H9 (cell line): Measurements from ENCODE around the gene MYO15A. TPM values are rescaled to one million over a fixed set of nuclear protein-coding genes. Genes with fewer than 3 reads are reported as not detected.

Experiments used
- DNase-seq: peaks from one replicate; pipeline ENCODE4 v3.0.0-alpha.2; 2017
- H2AFZ ChIP-seq: one replicate; pipeline ENCODE4 v1.6.1; 2013; ENCODE audit warnings: mild to moderate bottlenecking, low read length, control low read depth, moderate library complexity
- H2AK5ac ChIP-seq: 2 replicates; pipeline ENCODE4 v1.6.1; 2013; ENCODE audit warnings: low read length, control low read depth, mixed read lengths; ENCODE audit not compliant: insufficient read length
- H2BK120ac ChIP-seq: one replicate; pipeline ENCODE4 v1.6.1; 2013; ENCODE audit warnings: low read depth, mild to moderate bottlenecking, low read length, control low read depth, inconsistent platforms; ENCODE audit not compliant: poor library complexity, severe bottlenecking
- H2BK12ac ChIP-seq: 2 replicates; pipeline ENCODE4 v1.6.1; 2013; ENCODE audit warnings: low read length, control low read depth, mixed read lengths, low read depth; ENCODE audit not compliant: insufficient read length
- H2BK15ac ChIP-seq: 2 replicates; pipeline ENCODE4 v1.6.1; 2013; ENCODE audit warnings: low read depth, low read length, control low read depth
- H2BK20ac ChIP-seq: one replicate; pipeline ENCODE4 v1.6.1; 2013; ENCODE audit warnings: low read depth, mild to moderate bottlenecking, low read length, control low read depth, inconsistent platforms; ENCODE audit not compliant: poor library complexity, severe bottlenecking
- H2BK5ac ChIP-seq: 2 replicates; pipeline ENCODE4 v1.6.1; 2013; ENCODE audit warnings: low read length, control low read depth, mixed read lengths; ENCODE audit not compliant: insufficient read length
- H3K14ac ChIP-seq: 2 replicates; pipeline ENCODE4 v1.6.1; 2013; ENCODE audit warnings: low read length, control low read depth; ENCODE audit not compliant: insufficient read depth
- H3K18ac ChIP-seq: 2 replicates; pipeline ENCODE4 v1.6.1; 2013; ENCODE audit warnings: low read depth, mild to moderate bottlenecking, mixed read lengths, low read length, control low read depth; ENCODE audit not compliant: insufficient read length
- H3K23ac ChIP-seq: 2 replicates; pipeline ENCODE4 v1.6.1; 2013; ENCODE audit warnings: low read length, control low read depth, mixed read lengths, low read depth; ENCODE audit not compliant: insufficient read length
- H3K23me2 ChIP-seq: 2 replicates; pipeline ENCODE4 v1.6.1; 2013; ENCODE audit warnings: low read depth, mild to moderate bottlenecking, mixed read lengths, low read length, control low read depth; ENCODE audit not compliant: insufficient read length, poor library complexity, severe bottlenecking
- H3K27ac ChIP-seq: 2 replicates; pipeline ENCODE4 v1.5.1; 2013; ENCODE audit warnings: low read length, control low read depth, mixed read lengths, low read depth; ENCODE audit not compliant: insufficient read length
- H3K27me3 ChIP-seq: 2 replicates; pipeline ENCODE4 v1.6.1; 2013; ENCODE audit warnings: low read length, control low read depth, inconsistent platforms; ENCODE audit not compliant: insufficient read depth
- H3K4ac ChIP-seq: 2 replicates; pipeline ENCODE4 v1.6.1; 2013; ENCODE audit warnings: low read depth, mild to moderate bottlenecking, control low read depth, inconsistent platforms, low read length, moderate library complexity
- H3K4me1 ChIP-seq: 2 replicates; pipeline ENCODE4 v1.6.1; 2013; ENCODE audit warnings: low read length, control low read depth, inconsistent platforms; ENCODE audit not compliant: insufficient read depth
- H3K4me2 ChIP-seq: 2 replicates; pipeline ENCODE4 v1.6.1; 2013; ENCODE audit warnings: low read length, control low read depth, mixed read lengths; ENCODE audit not compliant: insufficient read length, insufficient read depth
- H3K56ac ChIP-seq: 2 replicates; pipeline ENCODE4 v1.6.1; 2013; ENCODE audit warnings: low read depth, mild to moderate bottlenecking, mixed read lengths, low read length, control low read depth; ENCODE audit not compliant: insufficient read length
- H3K79me1 ChIP-seq: 2 replicates; pipeline ENCODE4 v1.6.1; 2013; ENCODE audit warnings: low read depth, mild to moderate bottlenecking, moderate library complexity, low read length, control low read depth, inconsistent platforms; ENCODE audit not compliant: insufficient read depth, poor library complexity, severe bottlenecking
- H3K79me2 ChIP-seq: 2 replicates; pipeline ENCODE4 v1.6.1; 2013; ENCODE audit warnings: low read length, control low read depth, inconsistent platforms; ENCODE audit not compliant: insufficient read depth
- H3K9ac ChIP-seq: 2 replicates; pipeline ENCODE4 v1.6.1; 2013; ENCODE audit warnings: low read length, control low read depth, mixed read lengths; ENCODE audit not compliant: insufficient read length; ENCODE audit errors: extremely low read depth
- H3K9me3 ChIP-seq: one replicate; pipeline ENCODE4 v1.6.1; 2013; ENCODE audit warnings: low read depth, low read length, inconsistent platforms; ENCODE audit not compliant: control insufficient read depth
- H3T11ph ChIP-seq: one replicate; pipeline ENCODE4 v1.6.1; 2013; ENCODE audit warnings: mild to moderate bottlenecking, low read length, control low read depth, inconsistent platforms
- H4K20me1 ChIP-seq: one replicate; pipeline ENCODE4 v1.6.1; 2013; ENCODE audit not compliant: control insufficient read depth, insufficient read length, insufficient read depth
- H4K5ac ChIP-seq: 2 replicates; pipeline ENCODE4 v1.6.1; 2013; ENCODE audit warnings: low read depth, mild to moderate bottlenecking, mixed read lengths, low read length, control low read depth; ENCODE audit not compliant: insufficient read length
- H4K8ac ChIP-seq: replicated peaks from 2 replicates; pipeline ENCODE4 v1.6.1; 2013; ENCODE audit warnings: low read length, control low read depth, mixed read lengths, low read depth; ENCODE audit not compliant: insufficient read length
- H4K91ac ChIP-seq: 2 replicates; pipeline ENCODE4 v1.6.1; 2013; ENCODE audit warnings: low read depth, mild to moderate bottlenecking, moderate library complexity, mixed read lengths, low read length, control low read depth; ENCODE audit not compliant: insufficient read length
- H3K27ac Mint-ChIP-seq, 3 experiments: 2 replicates in 2 of 3; 3 replicates in 1 of 3; pipeline ENCODE4 v1.8.0; 2020 to 2021; ENCODE audit warnings: mixed read lengths in 3 of 3, mild to moderate bottlenecking in 1 of 3, moderate library complexity in 1 of 3
- H3K27me3 Mint-ChIP-seq: 2 replicates; pipeline ENCODE4 v1.8.0; 2021; ENCODE audit warnings: low read depth, mild to moderate bottlenecking, moderate library complexity, mixed read lengths
- H3K36me3 Mint-ChIP-seq, 3 experiments: 2 replicates in 2 of 3; 3 replicates in 1 of 3; pipeline ENCODE4 v1.8.0; 2020 to 2021; ENCODE audit warnings: low read depth in 3 of 3, mixed read lengths in 3 of 3; ENCODE audit not compliant: insufficient read depth in 1 of 3
- H3K4me1 Mint-ChIP-seq, 2 experiments: 2 replicates each; pipeline ENCODE4 v1.8.0; 2020; ENCODE audit warnings: mixed read lengths in 2 of 2
- H3K4me3 Mint-ChIP-seq, 2 experiments: 2 replicates in 1 of 2; 3 replicates in 1 of 2; pipeline ENCODE4 v1.8.0; 2020 to 2021; ENCODE audit warnings: mild to moderate bottlenecking in 2 of 2, mixed read lengths in 2 of 2, moderate library complexity in 1 of 2
- H3K9me3 Mint-ChIP-seq, 2 experiments: 2 replicates in 1 of 2; 3 replicates in 1 of 2; pipeline ENCODE4 v1.8.0; 2020; ENCODE audit warnings: mild to moderate bottlenecking in 2 of 2, mixed read lengths in 2 of 2, moderate library complexity in 1 of 2
- CTCF ChIP-seq: fragments of 200-600 bp; sonication (generic); conservative IDR thresholded peaks from 3 replicates; pipeline ENCODE4 v1.8.0; 2021; ENCODE audit warnings: antibody characterized with exemption, mild to moderate bottlenecking
- WGBS: extraction: QIAGEN DNeasy Blood & Tissue Kit; methylation state at CpG from one replicate; pipeline ENCODE4 v1.1.7; 2013; ENCODE audit warnings: missing lambda C conversion rate, low lambda C conversion rate, mixed read lengths; ENCODE audit not compliant: insufficient read length; ENCODE audit errors: extremely low coverage; 5-methylcytosine and 5-hydroxymethylcytosine counted together
- total RNA-seq: library from RNA; stranded (reverse); gene quantifications from 2 replicates; pipeline ENCODE4 v1.2.1, GENCODE V29; 2021

MYO15A gene
- total RNA-seq, 1 experiment from 2014 or later, result 2.5 TPM

- H3K36me3 Mint-ChIP-seq, result peaks cover 29 to 73% (median 57%) of the 10 kb centered on the region in 3 experiments
- H3K23ac ChIP-seq, result no peak overlapping the region
Measured at GRCh38 chr17:18191967-18192366, 83.4 kb downstream of the MYO15A start.

More at GRCh38 chr17:18191967-18192366, 83.4 kb downstream of the MYO15A start:
- H2BK15ac ChIP-seq, result no peak overlapping the region
- Mint-ChIP-seq H3K4me3 (no peak overlapping the region), H3K4me1 (peaks cover 17 to 21% of the 10 kb centered on the region in 2 experiments), H3K27me3 (no peaks in the 10 kb centered on the region), H3K27ac (peak overlapping the region in 1 of 3 experiments; percentile 34; a peak in 1 of 7 replicates), H3K9me3 (no peaks in the 10 kb centered on the region)
- no peak overlapping the region for H2BK12ac ChIP-seq
- H3K18ac ChIP-seq, result no peak overlapping the region
- peak; percentile 48 for DNase-seq
- no peak overlapping the region for H2BK5ac ChIP-seq
- H4K8ac ChIP-seq, result no peak overlapping the region
- no peak overlapping the region for H3K4ac ChIP-seq
- no peak overlapping the region for H3K27ac ChIP-seq
- peak; percentile 62 for TF ChIP-seq CTCF
- no peaks in the 10 kb centered on the region for H3K27me3 ChIP-seq
- no peaks in the 10 kb centered on the region for H3K23me2 ChIP-seq
- H3K79me2 ChIP-seq, result peaks cover 32% of the 10 kb centered on the region; the same call in 1 of the 2 replicates
- no peak overlapping the region for H3K4me2 ChIP-seq
- H3K56ac ChIP-seq, result no peak overlapping the region
- H4K20me1 ChIP-seq, result no peaks in the 10 kb centered on the region
- H3K9ac ChIP-seq, result no peak overlapping the region
- H3K14ac ChIP-seq, result no peak overlapping the region
- no peaks in the 10 kb centered on the region; the same call in 1 of the 2 replicates for H3K4me1 ChIP-seq
- H2BK20ac ChIP-seq, result no peak overlapping the region
- H4K91ac ChIP-seq, result no peak overlapping the region
- H2AFZ ChIP-seq, result no peak overlapping the region
- H3K79me1 ChIP-seq, result peaks cover 18% of the 10 kb centered on the region
- H2AK5ac ChIP-seq, result no peak overlapping the region
- no peak overlapping the region for H2BK120ac ChIP-seq
- no CpG with 5 or more reads among the region's 2 CpGs for WGBS
- H3T11ph ChIP-seq, result no peak overlapping the region
- no peaks in the 10 kb centered on the region for H3K9me3 ChIP-seq
- no peak overlapping the region for H4K5ac ChIP-seq
